Measurements from ENCODE around the gene ENAM.
"Not testable (repeated sequence)": the region's sequence is repeated elsewhere in the genome, so short reads cannot be mapped to it uniquely, and the experiment has no call there.

ENAM gene

GRCh38 chr4:70678383-70678999 is 49.9 kb downstream of the ENAM start:
- Histone ChIP-seq H3K27me3 (ENCODE audit: control insufficient read depth, low read length) (no peaks in the 10 kb centered on the region), H3F3A (ENCODE audit: control insufficient read depth, insufficient read depth) (peaks cover 63% of the 10 kb centered on the region), H3K79me2 (ENCODE audit: control insufficient read depth, low read length) (peaks cover 41% of the 10 kb centered on the region), H3K36me3 (ENCODE audit: control insufficient read depth, low read length) (no peaks in the 10 kb centered on the region; the same call in 1 of the 2 replicates), H3K4me1 (ENCODE audit: control insufficient read depth, low read length) (peaks cover 98% of the 10 kb centered on the region), H3K27ac (ENCODE audit: low read depth, low read length) (peak overlapping the region; percentile 99), H4K20me1 (ENCODE audit: control insufficient read depth, insufficient read depth, low read depth, low read length) (no peaks in the 10 kb centered on the region), H3K9me3 (ENCODE audit: control insufficient read depth, insufficient read depth, low read length) (no peaks in the 10 kb centered on the region), H3K4me2 (ENCODE audit: low read length) (peak overlapping the region; percentile 93), H3K4me3 (ENCODE audit: low read length) (peak overlapping the region; percentile 63), H3K9me2 (replicated peaks; ENCODE audit: control insufficient read depth, low read length) (no peaks in the 10 kb centered on the region)
- no peak for TF ChIP-seq CTCF (IDR thresholded peaks at IDR 0.05; ENCODE audit: low read depth, low read length, poor library complexity, severe bottlenecking)
- TF ChIP-seq EZH2phosphoT487 (IDR thresholded peaks at IDR 0.05; ENCODE audit: borderline replicate concordance, low read length), result no peak

- peaks cover 37% of the 10 kb centered on the region for H3K79me2 ChIP-seq (ENCODE audit: control insufficient read depth, low read length)
- H3K4me3 ChIP-seq (ENCODE audit: low read length), result peak overlapping the region; percentile 65
- peaks cover 98% of the 10 kb centered on the region for H3K4me1 ChIP-seq (ENCODE audit: control insufficient read depth, low read length)
- no peaks in the 10 kb centered on the region for H3K27me3 ChIP-seq (ENCODE audit: control insufficient read depth, low read length)
- TF ChIP-seq EZH2phosphoT487 (IDR thresholded peaks at IDR 0.05; ENCODE audit: borderline replicate concordance, low read length) (no peak), CTCF (IDR thresholded peaks at IDR 0.05; ENCODE audit: low read depth, low read length, poor library complexity, severe bottlenecking) (no peak)
- H3K4me2 ChIP-seq (ENCODE audit: low read length), result peak overlapping the region; percentile 93
- H3K9me3 ChIP-seq (ENCODE audit: control insufficient read depth, insufficient read depth, low read length), result no peaks in the 10 kb centered on the region
- H3K9me2 ChIP-seq (replicated peaks; ENCODE audit: control insufficient read depth, low read length), result no peaks in the 10 kb centered on the region
- no peaks in the 10 kb centered on the region; the same call in 1 of the 2 replicates for H3K36me3 ChIP-seq (ENCODE audit: control insufficient read depth, low read length)
- H4K20me1 ChIP-seq (ENCODE audit: control insufficient read depth, insufficient read depth, low read depth, low read length), result no peaks in the 10 kb centered on the region
- peak overlapping the region; percentile 99 for H3K27ac ChIP-seq (ENCODE audit: low read depth, low read length)
- peaks cover 59% of the 10 kb centered on the region for H3F3A ChIP-seq (ENCODE audit: control insufficient read depth, insufficient read depth)
Observed at GRCh38 chr4:70680934-70681333, 52.4 kb downstream of the ENAM start.

- no peaks in the 10 kb centered on the region for H3K9me2 ChIP-seq (replicated peaks; ENCODE audit: control insufficient read depth, low read length)
- peak overlapping the region; percentile 65; the same call in 1 of the 2 replicates for H3K4me3 ChIP-seq (ENCODE audit: low read length)
- no peaks in the 10 kb centered on the region for H3K27me3 ChIP-seq (ENCODE audit: control insufficient read depth, low read length)
- H3K36me3 ChIP-seq (ENCODE audit: control insufficient read depth, low read length), result no peaks in the 10 kb centered on the region; the same call in 1 of the 2 replicates
- no peaks in the 10 kb centered on the region for H4K20me1 ChIP-seq (ENCODE audit: control insufficient read depth, insufficient read depth, low read depth, low read length)
- H3K79me2 ChIP-seq (ENCODE audit: control insufficient read depth, low read length), result peaks cover 35% of the 10 kb centered on the region
- no peaks in the 10 kb centered on the region for H3K9me3 ChIP-seq (ENCODE audit: control insufficient read depth, insufficient read depth, low read length)
- H3K4me2 ChIP-seq (ENCODE audit: low read length), result peak overlapping the region; percentile 93
- peaks cover 98% of the 10 kb centered on the region for H3K4me1 ChIP-seq (ENCODE audit: control insufficient read depth, low read length)
- TF ChIP-seq EZH2phosphoT487 (IDR thresholded peaks at IDR 0.05; ENCODE audit: borderline replicate concordance, low read length) (no peak), CTCF (IDR thresholded peaks at IDR 0.05; ENCODE audit: low read depth, low read length, poor library complexity, severe bottlenecking) (no peak)
- H3K27ac ChIP-seq (ENCODE audit: low read depth, low read length), result peak overlapping the region; percentile 99
- H3F3A ChIP-seq (ENCODE audit: control insufficient read depth, insufficient read depth), result peaks cover 60% of the 10 kb centered on the region
Observed at GRCh38 chr4:70681704-70682103, 53.2 kb downstream of the ENAM start.

GRCh38 chr4:70682142-70682541 is 53.6 kb downstream of the ENAM start:
- Histone ChIP-seq H3F3A (ENCODE audit: control insufficient read depth, insufficient read depth) (peaks cover 56% of the 10 kb centered on the region), H3K4me3 (ENCODE audit: low read length) (peak overlapping the region; percentile 27), H3K4me2 (ENCODE audit: low read length) (peak overlapping the region; percentile 93), H3K27ac (ENCODE audit: low read depth, low read length) (peak overlapping the region; percentile 99), H3K4me1 (ENCODE audit: control insufficient read depth, low read length) (peaks cover 97% of the 10 kb centered on the region), H3K79me2 (ENCODE audit: control insufficient read depth, low read length) (peaks cover 34% of the 10 kb centered on the region)
- H3K9me2 ChIP-seq (replicated peaks; ENCODE audit: control insufficient read depth, low read length); H4K20me1 ChIP-seq (ENCODE audit: control insufficient read depth, insufficient read depth, low read depth, low read length); H3K27me3 ChIP-seq (ENCODE audit: control insufficient read depth, low read length); H3K36me3 ChIP-seq (ENCODE audit: control insufficient read depth, low read length); H3K9me3 ChIP-seq (ENCODE audit: control insufficient read depth, insufficient read depth, low read length): not testable (repeated sequence)

All from DOHH2 (cell line).